NCI-H526 treated with DMSO at 0.1 percent for 48 hours (cell line): ENCODE results near the gene PACSIN2.
"Not testable (repeated sequence)": the region's sequence is repeated elsewhere in the genome, so short reads cannot be mapped to it uniquely, and the experiment has no call there.

Experiments
- DNase-seq: peaks from one replicate; lab custom pipeline; 2025; lab: John Stamatoyannopoulos, UW

PACSIN2 gene, protein sequence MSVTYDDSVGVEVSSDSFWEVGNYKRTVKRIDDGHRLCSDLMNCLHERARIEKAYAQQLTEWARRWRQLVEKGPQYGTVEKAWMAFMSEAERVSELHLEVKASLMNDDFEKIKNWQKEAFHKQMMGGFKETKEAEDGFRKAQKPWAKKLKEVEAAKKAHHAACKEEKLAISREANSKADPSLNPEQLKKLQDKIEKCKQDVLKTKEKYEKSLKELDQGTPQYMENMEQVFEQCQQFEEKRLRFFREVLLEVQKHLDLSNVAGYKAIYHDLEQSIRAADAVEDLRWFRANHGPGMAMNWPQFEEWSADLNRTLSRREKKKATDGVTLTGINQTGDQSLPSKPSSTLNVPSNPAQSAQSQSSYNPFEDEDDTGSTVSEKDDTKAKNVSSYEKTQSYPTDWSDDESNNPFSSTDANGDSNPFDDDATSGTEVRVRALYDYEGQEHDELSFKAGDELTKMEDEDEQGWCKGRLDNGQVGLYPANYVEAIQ

DNA sequence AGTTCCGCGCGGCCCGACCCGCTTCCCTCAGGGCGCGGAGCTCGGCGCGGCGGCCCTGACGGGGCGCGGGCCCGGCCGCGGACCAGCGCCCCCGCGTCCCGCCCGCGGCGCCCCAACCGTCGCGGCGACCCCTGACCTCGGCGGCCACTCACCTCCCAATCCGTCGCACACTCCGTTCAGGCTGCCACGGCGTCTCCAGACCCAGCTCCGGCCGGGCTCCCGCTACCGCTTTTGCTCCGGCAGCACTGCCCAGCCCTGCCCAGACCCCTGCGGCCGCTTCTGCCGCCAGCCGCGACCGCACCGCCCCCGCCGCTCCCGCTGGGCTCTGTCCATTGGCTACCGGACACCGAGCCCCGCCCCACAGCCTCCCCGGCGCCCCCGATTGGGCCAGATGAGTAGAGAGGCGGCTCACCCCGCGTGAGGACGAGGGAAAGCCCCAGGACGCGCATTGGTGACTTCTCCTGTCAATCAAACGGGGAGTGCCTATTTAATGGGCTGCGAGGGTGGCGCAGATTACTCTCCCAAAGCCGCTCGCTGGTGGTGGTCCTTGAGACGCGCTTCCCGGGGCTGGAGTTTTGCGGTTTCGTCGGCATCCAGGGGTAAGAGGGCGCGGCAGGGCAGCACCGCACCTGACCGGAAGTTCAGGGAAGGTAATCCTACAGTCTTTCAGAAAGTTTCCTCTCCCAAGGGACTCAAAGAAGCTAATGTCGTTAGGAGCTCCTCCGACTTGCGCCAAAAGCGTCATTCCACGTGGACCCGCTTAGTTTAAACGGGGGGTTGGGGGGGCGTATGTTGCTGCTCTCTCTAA, at the start of gene PACSIN2:
Gene PACSIN2 (minus strand): TSS at position 281 of the 808 bp plus-strand sequence. CDS start 103,069 bp downstream, outside the sequence.
- DNase-seq, result peak; percentile 87

DNA sequence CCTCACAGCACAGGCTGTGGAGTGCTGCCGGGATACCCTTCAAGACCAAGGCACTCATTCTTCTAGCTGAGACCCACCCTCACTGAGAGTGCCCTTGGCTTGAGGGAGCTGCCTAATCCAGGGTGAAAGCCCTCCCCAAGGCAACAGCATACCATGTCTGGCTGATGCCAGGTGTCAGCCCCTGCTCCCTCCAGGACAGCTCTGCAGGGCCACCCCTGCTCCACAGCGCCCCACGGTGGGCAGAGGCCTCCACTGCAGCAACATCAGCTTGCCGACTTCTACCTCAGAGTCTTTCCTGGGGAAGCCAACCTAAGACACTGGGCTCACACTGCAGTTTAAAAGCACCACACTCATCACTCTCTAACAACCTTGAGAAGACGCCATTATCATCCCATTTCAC, 45.2 kb upstream of the PACSIN2 start:
- DNase-seq, result no peak

DNA sequence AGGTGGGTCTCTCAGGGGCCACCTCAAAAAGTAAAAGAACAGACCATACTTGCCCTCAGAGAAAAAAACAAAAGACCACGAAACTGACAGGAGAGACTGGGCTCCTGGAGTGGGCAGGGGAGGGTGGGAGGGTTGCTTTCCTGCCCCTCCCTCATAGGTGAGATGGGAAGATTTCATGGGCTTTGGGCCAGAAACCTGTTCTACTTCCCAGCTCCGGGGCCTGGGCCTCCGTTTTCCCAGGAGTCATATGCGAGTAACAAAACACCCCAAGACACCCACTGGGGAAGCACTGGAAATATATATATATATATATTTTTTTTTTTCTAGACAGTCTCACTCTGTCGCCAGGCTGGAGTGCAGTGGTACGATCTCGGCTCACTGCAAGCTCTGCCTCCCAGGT, 42.7 kb upstream of the PACSIN2 start:
- DNase-seq, result no peak

DNA sequence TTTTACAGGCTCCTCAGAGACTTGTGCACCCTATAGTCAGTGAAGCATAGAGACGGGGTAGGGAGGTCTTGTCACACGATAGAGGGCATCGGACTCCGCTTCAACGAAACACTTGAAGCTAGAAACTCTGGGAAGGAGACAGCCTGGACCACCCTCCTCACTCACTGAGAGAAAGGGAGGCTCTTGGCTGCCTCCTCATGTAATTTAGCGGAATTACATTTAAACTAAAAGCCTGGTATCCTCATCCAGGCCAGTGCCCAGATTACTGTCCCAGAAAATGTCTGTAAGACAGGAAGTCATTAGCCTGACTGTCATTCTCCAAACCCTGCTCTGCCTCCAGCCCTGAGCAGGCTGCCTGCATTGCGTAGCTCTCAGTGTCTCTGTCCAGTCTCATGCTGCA, 38.2 kb upstream of the PACSIN2 start:
- DNase-seq, result no peak

DNA sequence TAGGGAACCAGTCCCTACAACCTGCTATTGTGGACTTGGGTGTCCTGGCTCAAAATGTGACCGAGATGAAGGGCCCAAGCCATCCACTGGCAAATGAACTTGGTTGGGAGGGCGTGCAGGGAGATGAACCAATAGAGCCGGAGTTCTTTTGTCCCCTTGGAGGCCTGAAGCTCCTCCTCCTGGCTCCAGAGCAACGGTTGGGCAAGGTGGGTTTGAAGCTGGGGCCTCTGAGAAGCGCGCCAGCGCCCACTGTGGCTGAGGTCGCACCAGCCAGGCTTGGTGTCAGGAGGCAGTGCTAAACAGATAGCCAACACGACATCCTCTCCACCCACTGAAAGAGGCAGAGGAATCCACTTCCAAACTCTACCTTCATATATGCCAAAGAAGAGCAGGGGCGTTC, 36.0 kb upstream of the PACSIN2 start:
- no peak for DNase-seq

DNA sequence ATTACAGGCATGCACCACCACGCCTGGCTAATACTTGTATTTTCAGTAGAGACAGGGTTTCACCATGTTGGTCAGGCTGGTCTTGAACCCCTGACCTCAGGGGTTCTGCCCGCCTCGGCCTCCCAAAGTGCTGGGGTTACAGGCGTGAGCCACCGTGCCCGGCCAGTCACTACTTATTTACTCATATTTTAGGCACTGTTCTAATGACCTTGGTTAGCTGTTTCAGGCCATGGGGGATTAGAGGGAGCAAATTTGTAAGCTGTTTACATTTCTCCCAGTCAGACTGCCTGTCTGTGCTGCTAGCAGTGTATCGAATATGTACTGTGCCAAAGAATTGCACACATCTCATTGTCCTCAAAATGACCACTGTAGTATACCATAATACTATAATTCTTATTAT, 32.7 kb upstream of the PACSIN2 start:
- no peak for DNase-seq

DNA sequence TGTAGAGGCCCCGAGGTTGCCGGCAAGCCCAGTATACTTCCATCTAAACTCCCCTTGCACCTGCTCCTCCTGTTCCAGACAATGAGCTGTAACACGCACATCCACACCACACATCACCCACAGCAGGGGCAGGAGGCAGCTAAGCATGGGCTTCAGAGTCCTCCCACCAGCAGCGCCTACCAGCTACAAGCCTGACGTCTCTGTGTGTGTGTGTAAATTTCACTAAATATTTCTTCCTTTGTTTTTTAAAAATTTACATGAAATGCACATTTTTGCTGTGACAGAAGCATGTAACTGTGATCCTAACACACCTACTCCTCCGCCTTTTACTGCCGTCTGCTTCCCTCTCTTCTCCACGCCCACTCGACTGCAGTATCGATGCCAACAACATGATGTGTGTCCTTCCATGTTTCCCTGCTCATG, 29.4 kb upstream of the PACSIN2 start:
- no peak for DNase-seq

DNA sequence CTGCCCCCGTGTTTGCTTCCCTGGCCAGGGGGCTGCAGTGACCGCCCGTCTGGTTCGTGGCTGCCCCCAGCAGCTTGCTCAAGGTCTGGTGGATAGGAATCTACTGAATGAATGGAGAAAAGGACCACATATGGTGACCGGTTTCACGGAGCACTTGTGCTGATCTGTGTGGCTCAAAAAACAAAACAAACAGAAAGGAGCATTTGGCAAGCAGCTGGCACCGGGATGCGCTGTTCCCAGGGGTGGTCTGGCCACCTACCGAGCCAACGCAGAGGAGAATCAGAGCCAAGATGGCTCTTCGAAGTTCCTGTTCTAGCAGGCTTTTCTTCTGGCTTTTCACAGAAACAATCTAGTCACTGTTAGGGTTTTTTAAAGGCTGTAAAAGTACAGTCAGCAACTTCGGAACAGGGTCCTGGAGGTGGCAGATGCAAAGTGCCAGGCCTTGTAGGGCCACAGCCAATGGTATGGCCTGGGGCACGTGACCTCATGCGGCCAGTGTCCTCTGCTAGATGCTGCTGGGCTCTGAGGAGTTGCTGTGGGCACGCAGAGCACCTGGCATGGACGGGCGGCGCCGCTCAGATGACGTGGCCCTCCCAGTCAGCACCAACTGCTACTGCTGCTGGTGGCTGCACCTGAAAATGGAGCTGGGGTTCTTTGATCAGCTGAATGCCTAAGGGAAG, 27.3 kb upstream of the PACSIN2 start:
- no peak for DNase-seq

DNA sequence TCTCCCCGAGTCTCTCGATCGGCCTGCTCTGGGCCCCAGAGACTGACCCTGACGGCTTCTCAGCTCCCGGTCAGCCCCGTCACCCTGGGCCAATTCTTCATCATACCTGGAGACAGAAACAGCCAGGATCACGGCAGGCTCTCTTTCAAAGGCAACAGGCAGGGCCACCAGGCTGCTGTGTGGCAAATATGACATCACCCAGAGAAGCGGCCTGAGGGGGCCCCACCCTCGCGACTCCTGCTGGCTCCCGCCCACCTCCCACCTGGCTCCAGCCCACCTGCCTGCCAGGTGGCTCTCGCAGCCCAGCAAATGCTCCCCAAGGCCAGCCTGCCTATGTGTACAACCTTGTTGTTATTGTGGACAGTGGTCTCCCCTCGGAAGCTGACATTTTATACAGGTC, 24.9 kb upstream of the PACSIN2 start:
- no peak for DNase-seq

DNA sequence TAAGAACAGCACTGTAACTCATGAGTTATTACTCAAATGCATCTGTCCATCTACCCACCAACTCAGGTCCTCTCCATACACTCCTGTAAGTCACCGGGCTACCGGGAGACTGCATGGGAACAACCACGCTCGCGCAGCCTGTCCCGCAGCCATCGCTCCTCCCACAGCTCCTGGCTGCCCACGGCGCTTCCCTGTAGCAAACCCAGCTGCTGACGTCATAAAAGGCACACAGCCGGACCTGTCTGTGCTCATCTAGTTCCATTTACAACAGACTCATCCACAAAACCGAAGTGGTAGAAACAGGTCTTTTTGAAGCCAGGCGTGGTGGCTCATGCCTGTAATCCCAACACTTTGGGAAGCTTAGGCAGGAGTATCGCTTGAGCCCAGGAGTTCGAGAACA, 23.4 kb upstream of the PACSIN2 start:
- no peak for DNase-seq

DNA sequence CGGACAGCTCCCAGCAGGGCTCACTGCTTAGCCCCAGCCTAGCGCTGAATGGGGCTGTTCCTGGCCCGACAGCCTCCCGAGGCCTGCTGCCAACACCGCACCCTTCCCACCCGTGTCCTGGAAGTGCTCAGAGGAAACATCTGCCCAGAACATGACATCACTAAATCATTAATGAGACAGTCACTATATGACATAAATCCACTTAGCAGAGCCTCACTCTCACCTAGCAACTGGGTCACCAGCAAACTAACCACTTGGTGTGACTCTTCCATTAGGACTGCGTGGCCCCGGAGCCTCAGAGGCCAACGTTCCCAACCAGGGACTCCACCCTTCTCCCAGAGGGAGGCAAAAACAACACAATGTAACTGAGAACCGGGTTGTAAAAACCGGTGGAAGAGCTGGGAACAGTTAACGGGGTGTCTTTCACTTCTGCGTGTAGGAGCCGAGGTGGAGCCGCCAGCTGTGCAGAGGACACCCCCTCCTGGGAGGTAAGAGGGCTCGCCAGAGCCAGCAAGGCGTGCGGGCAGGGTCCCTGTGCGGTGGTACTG, 21.4 kb upstream of the PACSIN2 start:
- no peak for DNase-seq

DNA sequence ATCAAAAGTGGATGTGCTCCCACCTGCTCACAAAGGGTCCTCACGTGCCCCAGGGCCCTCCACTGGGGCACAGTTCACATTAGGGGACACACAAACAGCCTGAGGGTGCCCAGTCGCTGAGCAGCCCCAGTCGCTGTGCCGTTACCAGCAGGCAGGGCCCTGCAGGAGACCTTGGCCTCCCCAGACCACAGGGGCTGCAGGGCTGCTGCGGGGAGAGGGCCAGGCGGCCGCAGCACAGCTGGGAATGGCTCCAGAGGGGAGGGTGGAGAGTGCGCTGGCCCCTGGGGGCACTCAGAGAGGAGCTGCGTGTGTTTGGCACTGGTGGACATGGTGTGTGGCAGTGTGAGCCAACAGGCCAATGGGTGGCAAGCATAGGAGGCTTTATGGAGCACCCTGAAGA, 20.3 kb upstream of the PACSIN2 start:
- DNase-seq, result no peak

DNA sequence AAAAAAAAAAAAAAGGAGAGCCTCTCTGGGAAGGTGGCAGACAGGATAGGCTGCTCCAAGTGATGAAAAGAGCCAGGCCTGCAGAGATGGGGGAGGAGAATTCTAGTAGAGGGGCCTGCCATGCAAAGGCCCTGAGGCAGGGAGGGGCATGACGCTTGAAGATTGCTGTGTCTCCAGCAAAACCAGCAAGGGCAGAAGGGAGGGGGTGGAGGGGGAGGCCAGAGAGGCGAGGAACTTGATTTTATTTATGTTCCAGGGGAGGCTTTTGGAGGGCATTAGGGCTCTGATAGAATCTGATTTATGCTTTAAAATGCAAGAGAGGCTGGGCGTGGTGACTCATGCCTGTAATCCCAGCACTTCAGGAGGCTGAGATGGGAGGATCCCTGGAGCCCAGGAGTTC, 16.7 kb upstream of the PACSIN2 start:
- no peak for DNase-seq

DNA sequence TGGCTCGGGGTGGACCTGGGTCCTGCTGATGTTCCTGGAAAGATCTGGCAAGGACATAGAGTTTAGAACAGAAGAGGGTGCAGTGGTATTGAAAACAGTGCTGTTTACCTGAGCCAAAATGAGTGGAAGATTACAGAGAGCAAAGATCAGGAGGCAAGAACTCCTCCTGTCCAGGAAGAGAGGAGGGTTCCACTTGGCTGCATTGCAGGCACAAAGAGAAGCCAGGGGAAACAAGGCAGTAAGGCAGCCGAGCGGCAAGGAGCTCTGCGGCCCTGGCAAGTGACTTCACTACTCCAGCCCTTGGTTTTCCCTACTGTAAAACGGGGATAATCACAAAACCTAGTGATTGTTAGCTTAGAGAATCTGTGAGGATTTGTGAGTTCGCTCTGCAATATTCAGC, 3.7 kb upstream of the PACSIN2 start:
- no peak for DNase-seq

DNA sequence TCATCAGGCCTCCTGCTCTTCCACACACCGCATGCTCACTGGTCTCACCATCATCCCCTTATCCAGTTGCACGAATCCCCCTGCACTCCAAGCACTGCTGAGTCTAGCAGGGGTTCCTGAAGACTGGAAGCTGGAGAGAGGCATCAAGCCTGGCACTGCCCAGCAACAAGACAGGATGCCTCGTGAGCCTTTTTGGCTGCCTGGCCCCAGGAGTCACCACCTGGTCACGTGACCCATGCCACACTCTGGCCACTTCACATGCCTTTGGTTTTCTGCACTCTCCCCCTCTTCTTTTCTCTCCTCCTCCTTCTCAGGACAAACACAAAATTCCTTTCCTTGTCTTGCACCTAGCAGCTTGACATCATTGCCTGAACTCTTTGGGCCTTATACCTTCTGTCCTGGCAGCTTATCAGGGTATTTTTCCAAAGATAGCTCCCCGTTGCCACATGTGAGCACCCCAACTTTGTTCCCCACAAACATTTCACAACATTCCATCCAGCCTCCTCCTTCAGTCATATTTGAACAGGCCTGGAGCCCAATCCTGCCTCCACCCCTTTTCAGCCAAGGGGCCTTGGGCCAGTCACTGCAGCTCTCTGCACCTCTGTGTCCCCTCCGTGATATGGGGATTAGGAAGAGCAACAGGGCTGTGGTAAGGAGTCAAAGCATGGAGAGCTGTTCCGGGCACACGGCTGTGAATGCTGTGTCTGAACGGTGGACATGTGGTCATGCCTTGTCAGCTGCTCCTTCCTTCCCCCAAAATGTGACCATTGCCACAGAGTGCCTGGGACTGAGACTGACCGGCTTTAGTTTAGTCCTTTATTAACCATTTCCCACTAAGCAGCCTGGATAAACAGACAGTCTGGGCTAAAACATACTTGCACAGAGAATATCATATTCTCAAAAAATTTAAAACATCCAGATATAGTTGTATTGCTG, 2.8 kb upstream of the PACSIN2 start:
- DNase-seq, result no peak

DNA sequence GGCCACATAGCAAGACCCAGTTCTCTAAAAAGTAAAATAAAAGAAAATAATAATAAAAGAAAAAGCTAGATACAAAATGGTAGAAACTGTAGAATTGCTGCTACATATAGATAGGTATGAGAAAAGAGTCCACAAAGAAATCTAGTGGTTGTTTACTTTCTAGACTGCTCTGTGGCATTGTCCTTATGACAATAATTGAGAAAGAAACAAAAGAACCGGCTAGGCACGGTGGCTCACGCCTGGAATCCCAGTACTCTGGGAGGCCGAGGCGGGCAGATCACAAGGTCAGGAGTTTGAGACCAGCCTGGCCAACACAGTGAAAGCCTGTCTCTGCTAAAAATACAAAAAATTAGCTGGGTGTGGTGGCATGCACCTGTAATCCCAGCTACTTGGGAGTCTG, 1.2 kb upstream of the PACSIN2 start:
- DNase-seq, result not testable (repeated sequence)

DNA sequence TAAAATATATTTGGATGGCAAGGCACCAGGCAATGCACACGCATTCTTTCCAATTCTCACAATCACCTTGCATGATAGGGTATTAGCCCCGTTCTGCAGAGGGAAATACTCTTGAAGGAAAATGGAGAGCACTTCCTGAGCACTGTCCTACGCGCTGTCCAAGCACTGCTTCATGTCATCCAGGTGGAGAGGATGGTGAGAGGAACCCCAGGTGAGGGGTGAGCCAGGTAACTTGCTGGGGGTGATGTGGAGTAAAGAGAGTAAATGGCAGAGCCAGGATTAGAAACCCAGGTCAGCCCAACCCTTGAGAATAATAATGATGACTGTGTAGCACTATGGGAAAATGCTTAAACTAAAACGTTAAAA, 711 bp upstream of the PACSIN2 start:
- peak; percentile 11 for DNase-seq

DNA sequence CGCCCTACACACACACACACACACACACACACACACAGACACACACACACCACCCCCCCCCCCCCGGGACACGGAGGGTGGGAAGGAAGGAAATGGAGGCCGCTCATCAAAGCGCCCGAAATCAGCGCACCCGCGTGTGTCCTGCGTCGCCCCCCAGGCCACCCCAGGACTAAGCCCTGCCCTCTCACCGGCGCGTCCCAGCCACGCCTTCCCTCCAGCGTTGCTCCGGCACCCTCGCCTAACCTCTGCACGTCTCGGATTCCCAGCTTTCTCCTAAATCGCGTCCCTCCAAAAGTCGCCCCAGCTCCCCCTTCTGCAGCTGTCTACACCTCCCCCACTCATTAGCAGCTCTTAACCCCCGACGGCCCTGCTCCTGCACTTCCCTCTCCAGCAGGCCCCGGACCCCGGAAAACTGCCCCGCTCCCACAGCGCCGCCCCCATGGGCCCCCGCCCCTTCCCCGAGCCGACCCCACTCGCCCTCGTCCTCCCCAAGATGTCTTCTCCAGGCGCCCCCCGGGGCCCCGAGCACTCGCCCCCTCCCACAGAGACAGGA, 557 bp downstream of the PACSIN2 start:
- DNase-seq, result no peak

DNA sequence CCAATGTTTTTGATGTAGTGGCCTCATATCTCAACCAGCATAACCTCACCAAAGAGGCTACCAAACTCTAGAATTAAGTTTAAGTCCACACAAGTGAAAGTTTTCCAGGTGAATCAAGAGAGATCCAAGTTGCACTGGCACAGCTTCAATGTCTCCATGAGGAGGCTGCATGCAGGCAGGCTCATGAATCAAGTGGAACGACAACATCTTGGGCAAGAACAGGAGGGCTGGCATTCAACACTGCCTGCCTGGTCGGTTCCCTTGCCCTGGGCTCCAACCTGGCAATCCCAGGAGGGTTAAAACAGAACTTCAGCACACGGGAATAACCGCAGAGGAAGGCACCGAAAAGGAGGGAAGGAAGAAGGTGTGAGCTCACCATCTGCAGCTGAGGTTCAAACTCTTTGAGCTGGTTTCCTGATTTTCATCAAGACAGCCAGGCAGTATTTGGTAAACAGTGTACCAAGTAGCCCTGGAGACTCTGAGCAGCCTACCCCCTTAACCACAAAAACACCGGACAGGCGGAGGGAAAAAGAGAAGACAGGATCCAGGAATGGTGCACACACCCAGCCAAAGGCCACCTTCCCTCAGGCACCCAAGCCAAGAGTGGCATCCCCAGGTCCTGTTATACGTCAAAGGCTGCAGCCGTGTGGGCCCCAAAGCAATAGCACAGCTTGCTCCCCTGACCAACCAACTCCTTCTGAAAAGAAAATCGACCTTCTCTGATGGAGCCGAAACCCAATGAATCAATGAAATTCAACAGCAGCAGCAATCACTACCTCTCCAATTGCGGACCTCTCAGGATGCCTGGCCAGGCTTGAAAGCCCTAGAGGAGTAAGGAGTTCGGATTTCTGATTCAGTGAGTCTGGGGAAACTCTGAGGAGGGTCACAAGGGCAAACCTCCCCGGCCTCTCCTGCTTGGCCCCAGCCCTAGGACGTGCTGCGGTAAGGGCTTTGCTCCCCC, 1.3 kb downstream of the PACSIN2 start:
- DNase-seq, result no peak

DNA sequence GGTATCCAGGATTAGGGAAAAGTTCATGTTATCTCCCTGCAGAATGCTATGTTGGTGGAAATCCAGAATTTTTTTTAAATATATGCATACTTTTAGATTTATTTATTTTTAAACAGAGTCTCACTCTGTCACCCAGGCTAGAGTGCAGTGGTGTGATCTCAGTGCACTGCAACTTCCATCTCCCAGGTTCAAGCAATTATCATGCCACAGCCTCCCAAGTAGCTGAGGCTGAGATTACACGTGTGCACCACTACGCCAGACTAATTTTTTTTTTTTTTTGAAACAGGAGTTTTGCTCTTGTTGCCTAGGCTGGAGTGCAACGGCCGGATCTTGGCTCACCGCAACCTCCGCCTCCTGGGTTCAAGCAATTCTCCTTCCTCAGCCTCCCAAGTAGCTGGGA, 2.6 kb downstream of the PACSIN2 start:
- no peak for DNase-seq
